Osteocyte (in vitro differentiated cells): ENCODE results near the gene PPP2R3C. TPM values are rescaled to one million over a fixed set of nuclear protein-coding genes. Genes with fewer than 3 reads are reported as not detected.

ENCODE experiments used
- DNase-seq: peaks from one replicate; pipeline ENCODE4 v3.0.0; 2021; ENCODE audit warnings: mixed read lengths; ENCODE audit not compliant: unreplicated experiment; ENCODE audit errors: extremely low spot score
- H3K27ac Mint-ChIP-seq: one replicate; pipeline ENCODE4 v1.8.0; 2021; ENCODE audit warnings: mild to moderate bottlenecking, mixed read lengths; ENCODE audit not compliant: unreplicated experiment
- H3K27me3 Mint-ChIP-seq: one replicate; pipeline ENCODE4 v1.8.0; 2021; ENCODE audit warnings: mixed read lengths; ENCODE audit not compliant: unreplicated experiment
- H3K36me3 Mint-ChIP-seq: one replicate; pipeline ENCODE4 v1.8.0; 2021; ENCODE audit warnings: mixed read lengths; ENCODE audit not compliant: unreplicated experiment
- H3K4me1 Mint-ChIP-seq: one replicate; pipeline ENCODE4 v1.8.0; 2021; ENCODE audit warnings: mixed read lengths; ENCODE audit not compliant: unreplicated experiment
- H3K4me3 Mint-ChIP-seq: one replicate; pipeline ENCODE4 v1.8.0; 2021; ENCODE audit warnings: mild to moderate bottlenecking, moderate library complexity, mixed read lengths; ENCODE audit not compliant: unreplicated experiment
- H3K9me3 Mint-ChIP-seq: one replicate; pipeline ENCODE4 v1.8.0; 2021; ENCODE audit warnings: mixed read lengths; ENCODE audit not compliant: unreplicated experiment
- CTCF ChIP-seq: fragments of 200-600 bp; sonication (generic); IDR thresholded peaks from 2 replicates; pipeline ENCODE4 v1.5.0; 2021; ENCODE audit warnings: antibody characterized with exemption, mild to moderate bottlenecking, moderate library complexity
- total RNA-seq: library from RNA; stranded (reverse); gene quantifications from 2 replicates; pipeline ENCODE4 v1.2.1, GENCODE V29; 2021

Gene PPP2R3C
- total RNA-seq, 1 donor from 2014 or later, result 33.1 TPM

DNA sequence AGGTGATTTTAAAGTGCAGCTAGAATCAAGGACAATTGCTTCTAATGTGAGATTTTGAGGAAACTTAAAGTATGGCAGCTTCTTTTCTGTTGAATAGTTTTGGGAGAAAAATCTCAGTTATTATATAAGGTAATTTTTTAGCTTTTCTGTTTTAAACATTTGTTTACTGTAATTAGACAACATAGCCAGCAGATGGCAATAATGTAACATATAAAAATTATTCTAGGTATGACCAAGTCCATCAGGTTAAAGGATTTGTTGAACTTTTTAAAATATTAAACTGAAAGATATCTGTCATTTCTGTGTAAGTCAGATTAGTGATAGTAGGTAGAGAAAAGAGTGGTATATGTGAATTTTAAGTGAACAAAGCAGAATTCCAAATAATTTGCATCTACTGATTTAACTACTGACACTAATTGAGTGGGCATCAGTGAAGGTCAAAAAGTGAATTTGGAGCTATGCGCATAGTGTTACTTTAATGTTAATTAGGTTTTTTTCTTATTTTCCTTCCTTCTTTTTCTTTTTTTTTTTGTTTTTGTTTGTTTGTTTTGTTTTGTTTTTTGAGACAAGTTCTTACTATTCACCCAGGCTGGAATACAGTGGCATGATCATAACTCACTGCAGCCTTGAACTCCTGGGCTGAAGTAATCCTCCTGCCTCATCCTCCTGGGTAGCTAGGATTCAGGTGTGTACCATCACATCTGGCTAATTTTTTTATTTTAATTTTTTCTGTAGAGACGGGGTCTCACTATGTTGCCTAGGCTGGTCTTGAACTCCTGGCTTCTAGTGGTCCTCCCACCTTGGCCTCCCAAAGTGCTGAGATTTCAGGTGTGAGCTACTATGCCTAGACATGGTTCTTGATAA is 19.2 kb upstream of the PPP2R3C start:
- no peak overlapping the region for H3K4me3 Mint-ChIP-seq
- peaks cover 2% of the 10 kb centered on the region for H3K36me3 Mint-ChIP-seq
- TF ChIP-seq CTCF, result no peak
- no peak overlapping the region for H3K27ac Mint-ChIP-seq
- H3K27me3 Mint-ChIP-seq, result no peaks in the 10 kb centered on the region
- no peak for DNase-seq
- no peaks in the 10 kb centered on the region for H3K9me3 Mint-ChIP-seq
- H3K4me1 Mint-ChIP-seq, result no peaks in the 10 kb centered on the region

DNA sequence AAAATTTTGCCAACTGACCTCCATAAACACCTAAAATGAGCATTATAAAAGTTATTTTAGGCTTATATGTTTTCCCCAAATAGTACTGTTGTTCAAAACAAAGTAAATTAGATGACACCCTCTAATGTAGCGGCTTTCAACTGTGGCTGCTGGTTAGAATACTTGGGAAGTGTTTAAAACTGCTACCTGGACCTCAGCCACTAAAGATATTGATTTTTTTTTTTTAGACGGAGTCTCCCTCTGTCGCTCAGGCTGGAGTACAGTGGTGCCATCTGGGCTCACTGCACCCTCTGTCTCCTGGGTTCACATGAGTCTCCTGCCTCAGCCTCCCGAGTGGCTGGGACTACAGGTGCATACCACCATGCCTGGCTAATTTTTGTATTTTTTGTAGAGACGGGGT is 16.8 kb upstream of the PPP2R3C start:
- H3K27me3 Mint-ChIP-seq, result no peaks in the 10 kb centered on the region
- no peak for DNase-seq
- no peaks in the 10 kb centered on the region for H3K4me1 Mint-ChIP-seq
- H3K4me3 Mint-ChIP-seq, result no peak overlapping the region
- no peak overlapping the region for H3K27ac Mint-ChIP-seq
- no peak for TF ChIP-seq CTCF
- peaks cover 19% of the 10 kb centered on the region for H3K36me3 Mint-ChIP-seq
- H3K9me3 Mint-ChIP-seq, result no peaks in the 10 kb centered on the region

GRCh38 chr14:35134329-35135123 is 12.7 kb upstream of the PPP2R3C start:
- Mint-ChIP-seq H3K27ac (no peak overlapping the region), H3K36me3 (peaks cover 32% of the 10 kb centered on the region), H3K27me3 (no peaks in the 10 kb centered on the region), H3K4me1 (no peaks in the 10 kb centered on the region), H3K9me3 (no peaks in the 10 kb centered on the region), H3K4me3 (no peak overlapping the region)
- no peak for TF ChIP-seq CTCF
- no peak for DNase-seq

- no peak for TF ChIP-seq CTCF
- peaks cover 35% of the 10 kb centered on the region for H3K36me3 Mint-ChIP-seq
- H3K27ac Mint-ChIP-seq, result no peak overlapping the region
- H3K9me3 Mint-ChIP-seq, result no peaks in the 10 kb centered on the region
- no peak for DNase-seq
- H3K4me3 Mint-ChIP-seq, result no peak overlapping the region
- H3K4me1 Mint-ChIP-seq, result peaks cover 2% of the 10 kb centered on the region
- no peaks in the 10 kb centered on the region for H3K27me3 Mint-ChIP-seq
Measured at GRCh38 chr14:35133542-35134328, 11.9 kb upstream of the PPP2R3C start.
